Stimulated activated CD4-positive, alpha-beta T cell treated with anti-CD3 and anti-CD28 coated beads, Interleukin-12 subunit alpha, Interleukin-12 subunit beta, amount 100 ng/mL, for 4 hours (primary cell): ENCODE measurements around the gene KEL.

Experiments used
- DNase-seq: peaks from one replicate; pipeline ENCODE4 v3.0.0-alpha.2; 2020

KEL gene

DNA sequence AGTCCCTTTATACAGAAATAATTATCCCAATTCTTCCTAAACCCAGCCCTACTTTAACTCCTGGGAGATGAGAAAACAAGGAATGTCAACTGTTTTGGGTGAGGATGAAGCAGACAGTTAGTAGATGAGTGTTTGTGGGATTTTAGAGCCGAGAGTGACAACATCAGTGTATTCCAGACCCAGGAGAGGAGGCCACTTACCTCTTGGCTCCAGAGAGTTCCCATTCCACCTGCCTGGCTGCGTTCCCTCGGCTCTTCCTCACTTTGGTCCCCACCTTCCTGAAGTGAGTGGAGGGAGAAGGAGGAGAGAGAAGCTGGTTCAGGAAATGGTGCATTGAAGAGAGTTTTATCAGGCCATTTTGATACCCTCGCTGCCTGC, 579 bp downstream of the KEL start:
- no peak for DNase-seq

DNA sequence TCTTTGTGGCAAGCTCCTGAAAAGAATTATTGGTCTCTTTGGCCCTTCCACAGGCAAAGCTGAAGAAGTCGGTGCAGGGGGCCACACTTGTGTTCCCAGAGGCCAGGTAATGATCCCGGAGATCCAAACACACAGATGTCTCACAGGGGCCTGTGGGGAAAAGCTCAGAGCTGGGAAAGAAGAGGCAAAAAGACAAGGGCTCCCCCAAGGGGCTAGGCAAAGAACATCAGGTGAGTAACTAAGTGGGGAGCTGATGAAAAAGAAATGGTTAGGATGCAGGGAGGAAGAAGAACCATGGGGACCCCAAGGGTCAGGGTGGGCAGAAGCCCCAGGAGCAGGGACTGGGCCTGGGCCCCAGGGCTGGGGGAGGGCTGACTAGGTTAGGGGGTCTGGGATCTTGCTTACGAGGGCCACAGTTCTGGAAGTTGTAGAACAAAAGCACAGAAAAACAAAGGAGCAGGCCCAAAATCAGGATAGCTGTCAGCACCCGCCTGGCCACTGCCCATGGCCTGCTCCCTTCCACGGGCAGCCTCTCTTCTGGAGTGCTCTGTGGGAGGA, 1.1 kb downstream of the KEL start:
- DNase-seq, result no peak

DNA sequence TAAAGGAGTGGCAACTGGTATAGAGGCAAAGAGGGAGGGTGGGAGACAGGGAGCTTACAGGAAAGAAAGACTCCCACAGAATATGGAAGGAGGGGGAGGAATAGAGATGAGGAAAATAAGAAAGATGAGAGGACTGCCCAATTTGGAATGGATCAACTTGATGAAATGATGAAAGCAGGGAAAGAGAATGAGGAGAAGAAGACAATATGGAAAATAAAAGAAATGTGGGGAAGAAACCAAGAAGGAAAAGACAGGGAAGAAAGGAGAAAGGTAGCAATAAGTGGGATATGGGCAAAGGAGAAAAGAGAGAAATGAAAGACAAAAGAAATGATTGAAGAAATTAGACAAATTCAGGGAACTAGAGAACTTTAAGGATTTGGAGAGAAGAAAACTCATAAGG, 3.0 kb downstream of the KEL start:
- DNase-seq, result no peak

DNA sequence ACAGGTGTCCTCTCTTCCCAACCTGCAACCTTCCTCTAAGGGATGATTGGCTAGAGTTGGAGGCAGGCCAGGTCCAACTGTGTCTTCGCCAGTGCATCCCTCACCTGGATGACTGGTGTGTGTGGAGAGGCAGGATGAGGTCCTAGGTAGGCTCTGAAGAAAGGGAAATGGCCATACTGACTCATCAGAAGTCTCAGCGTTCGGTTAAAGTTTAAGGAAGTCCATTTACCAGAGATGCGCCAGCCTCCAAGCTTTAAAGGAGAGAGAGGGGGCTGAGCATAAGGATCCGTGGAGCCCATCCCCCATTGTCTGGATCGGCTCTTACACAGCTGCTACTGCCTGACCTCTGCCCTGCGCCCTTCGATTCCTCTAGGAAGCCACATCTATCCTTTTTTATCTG, 4.4 kb downstream of the KEL start:
- DNase-seq, result no peak

DNA sequence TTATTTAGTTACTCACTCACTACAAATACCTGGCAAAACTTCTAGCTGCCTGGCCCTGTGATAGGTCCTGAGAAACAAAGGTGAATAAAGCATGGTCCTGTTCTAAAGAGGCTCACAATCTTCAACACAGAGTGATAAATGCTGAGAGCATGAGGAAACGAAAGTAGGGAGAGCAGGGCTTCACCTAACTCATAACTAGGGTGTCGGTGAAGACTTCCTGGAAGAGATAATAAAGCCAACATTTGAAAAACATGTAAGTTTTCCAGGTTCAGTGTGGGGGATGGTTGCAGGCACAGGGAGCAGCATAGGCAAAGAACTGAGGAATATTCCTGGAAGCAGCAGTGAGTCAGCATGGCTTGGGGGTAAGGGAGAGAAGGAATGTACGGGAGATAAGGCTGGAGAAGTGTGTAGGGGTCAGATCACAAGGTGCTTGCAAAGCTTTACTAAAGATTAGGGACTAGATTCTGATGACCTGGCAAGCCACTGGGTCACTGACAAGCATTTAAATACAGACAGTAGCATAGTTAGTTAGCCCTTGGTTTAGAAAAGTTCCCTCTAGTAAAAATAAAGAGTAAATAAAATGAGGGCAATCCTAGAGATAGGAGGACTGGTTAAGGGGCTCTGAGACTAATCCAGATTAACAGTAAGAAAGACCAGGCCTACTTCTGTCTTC, 5.1 kb downstream of the KEL start:
- DNase-seq, result no peak

DNA sequence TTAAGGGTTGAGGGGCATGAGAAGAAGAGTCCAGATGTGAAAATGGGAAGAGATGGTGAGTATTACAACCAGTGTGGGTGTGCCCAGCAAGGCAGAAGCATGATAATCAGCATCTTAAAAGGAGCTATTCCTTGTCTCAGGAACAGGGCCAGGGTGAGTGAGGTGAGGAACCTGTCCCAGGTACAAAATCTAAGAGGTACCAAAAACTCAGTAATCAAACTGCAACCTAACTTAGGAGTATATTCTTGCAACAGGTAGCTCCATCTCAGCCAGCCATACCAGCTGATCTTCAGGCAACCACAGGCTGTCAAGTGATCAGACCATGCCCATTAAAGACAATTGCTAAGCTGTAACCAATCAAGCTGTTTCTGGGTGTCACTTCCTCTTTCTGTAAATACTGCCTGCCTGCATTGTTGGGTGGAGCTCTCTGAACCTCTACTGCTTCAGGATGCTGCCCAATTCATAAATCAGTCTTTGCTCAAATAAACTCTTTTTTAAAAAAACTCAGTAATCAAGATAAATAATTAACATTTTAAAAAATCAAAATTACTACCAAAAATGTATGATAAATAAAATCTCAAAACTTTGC, 7.4 kb downstream of the KEL start:
- DNase-seq, result no peak

DNA sequence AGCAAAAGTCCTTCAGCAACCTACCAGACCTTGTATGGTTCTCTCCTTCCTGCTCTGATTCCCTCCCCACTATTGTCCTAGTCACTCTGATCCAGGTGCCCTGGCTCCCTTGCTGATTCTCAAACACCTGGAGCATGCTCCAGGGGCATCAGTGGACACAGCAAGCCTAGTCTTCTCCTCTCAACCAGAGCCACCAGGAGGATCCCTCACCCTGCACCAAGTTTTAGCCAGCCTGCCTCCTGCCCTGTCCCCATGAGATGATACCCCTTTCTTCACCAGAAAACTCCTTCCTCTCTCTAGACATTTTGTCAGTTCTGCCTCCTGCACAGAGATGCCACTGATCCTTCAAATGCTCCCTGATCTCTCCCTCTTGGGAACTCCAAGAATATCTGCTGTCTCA, 11.9 kb downstream of the KEL start:
- DNase-seq, result no peak

DNA sequence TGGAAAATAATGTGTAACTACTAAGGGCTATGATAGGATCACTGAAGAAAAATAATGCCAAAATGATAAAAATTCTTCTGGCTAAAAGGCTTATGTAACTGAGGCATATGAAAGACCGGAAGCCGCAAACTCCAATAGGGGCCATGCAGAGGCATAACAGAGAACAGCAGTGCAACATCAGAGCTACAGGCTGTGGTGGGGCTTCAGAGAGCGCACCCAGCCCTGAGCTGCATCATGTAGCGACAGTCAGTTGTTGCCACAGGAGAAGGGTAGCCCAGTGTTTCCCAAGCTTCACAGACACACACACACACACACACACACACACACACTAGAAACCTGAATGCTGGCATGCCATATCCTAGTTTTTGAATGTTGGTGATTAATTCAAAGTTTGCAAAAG, 13.6 kb downstream of the KEL start:
- no peak for DNase-seq

DNA sequence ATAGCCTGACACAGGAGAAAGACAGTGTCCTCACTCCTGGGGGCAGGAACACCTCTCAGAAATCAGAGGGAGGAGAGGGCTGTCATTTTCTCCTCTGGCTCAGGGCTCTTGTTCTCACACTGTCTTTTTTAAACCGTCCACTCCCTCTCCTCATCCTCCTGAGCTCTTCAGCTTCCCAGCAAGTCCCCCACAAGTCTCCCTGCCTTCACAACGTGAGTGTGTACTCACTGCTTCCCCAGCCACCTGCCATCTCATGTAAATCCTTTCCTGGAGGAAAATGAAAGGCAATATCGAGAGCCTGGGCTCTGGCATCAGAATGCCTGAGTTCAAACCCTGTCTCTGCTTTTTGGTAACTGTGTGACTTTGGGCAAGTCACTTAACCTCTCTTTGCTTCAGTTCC, 17.2 kb downstream of the KEL start:
- no peak for DNase-seq

DNA sequence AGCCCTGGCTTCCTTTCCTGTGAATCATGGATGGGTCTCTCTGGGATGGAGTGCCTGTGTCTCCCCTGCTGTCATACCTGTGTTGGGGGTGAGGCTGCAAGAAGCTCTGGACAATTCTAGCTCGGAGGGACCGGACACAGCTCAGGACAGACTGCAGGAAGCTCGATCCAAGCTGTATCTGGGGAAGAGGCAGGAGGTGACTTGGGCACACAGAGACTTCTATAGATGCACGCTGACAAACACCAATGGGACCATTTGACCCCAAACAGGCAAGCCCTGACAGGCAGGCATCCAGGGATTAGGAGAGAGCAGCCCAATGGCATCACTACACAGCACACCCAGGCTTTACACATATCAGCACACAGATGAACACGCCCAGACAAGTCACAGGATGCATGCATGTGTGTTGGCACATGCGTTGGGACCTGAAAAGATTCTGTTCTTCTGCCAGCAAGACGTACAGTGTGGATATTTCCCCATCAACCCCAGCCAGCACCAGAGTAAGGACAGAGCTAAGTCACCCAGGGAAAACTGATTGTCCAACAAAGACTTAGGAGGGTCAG, 18.4 kb downstream of the KEL start:
- no peak for DNase-seq

DNA sequence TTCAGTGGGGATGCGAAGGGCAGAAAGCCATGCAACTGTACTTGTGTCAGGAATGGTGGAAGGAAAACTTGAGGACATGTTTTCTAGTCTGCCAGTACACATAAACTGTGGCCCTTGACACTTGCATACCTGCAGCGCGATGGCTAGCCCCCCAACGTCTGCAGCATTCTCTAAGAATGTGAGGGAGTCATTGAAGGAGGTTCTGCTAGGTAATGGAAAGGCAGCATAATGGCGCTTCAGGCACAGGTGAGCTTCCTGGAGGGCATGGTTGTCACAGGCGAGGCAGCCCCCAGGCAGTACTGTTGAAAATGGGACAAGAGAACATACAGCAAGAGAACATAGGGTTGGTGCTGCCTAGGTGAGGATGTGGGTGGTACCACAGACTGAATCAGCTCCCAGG, 19.4 kb downstream of the KEL start:
- DNase-seq, result no peak

DNA sequence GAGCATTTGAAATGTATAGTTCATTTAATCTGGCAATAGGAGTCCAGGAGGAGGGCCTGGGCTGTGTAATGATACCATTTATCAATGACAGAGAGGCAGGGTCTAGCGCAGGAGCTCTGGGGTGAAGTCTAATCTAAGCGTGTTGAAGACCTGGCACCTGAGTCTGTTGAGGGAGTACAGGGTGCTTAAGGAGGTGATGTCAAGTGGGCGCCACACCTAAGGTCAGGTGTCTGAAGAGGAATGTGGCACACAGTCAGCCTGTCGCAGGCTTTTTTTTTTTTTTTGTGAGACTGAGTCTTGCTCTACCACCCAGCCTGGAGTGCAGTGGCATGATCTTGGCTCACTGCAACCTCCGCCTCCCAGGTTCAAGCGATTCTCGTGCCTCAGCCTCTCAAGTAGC, 20.6 kb downstream of the KEL start:
- no peak for DNase-seq

DNA sequence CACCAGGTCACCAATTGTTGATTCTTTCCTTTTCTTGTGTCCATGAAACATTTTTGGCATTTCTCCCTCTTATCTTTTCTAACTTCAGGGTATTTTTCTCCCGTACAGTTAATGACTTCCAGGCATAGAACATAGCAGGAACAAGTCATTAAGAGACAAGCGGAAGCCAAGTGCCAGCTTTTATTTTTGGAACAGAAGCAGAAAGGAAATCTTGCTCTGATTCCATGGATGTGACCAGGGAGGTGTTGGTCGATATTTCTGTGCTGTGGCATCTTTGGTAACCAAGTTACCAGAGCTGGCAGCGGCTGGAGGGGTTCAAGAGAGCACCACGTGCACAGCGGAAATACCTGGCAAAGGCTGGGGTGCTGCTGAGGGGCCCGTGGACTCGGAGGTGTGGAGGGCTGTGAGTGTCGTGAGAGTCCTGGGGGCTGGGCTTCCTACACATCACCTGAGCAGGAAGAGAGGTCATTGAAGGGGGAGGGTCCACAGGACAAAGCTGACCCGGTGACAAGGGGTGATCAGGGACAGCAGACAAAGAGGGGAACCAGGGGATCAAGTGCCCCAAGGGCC, 21.1 kb downstream of the KEL start:
- DNase-seq, result no peak

DNA sequence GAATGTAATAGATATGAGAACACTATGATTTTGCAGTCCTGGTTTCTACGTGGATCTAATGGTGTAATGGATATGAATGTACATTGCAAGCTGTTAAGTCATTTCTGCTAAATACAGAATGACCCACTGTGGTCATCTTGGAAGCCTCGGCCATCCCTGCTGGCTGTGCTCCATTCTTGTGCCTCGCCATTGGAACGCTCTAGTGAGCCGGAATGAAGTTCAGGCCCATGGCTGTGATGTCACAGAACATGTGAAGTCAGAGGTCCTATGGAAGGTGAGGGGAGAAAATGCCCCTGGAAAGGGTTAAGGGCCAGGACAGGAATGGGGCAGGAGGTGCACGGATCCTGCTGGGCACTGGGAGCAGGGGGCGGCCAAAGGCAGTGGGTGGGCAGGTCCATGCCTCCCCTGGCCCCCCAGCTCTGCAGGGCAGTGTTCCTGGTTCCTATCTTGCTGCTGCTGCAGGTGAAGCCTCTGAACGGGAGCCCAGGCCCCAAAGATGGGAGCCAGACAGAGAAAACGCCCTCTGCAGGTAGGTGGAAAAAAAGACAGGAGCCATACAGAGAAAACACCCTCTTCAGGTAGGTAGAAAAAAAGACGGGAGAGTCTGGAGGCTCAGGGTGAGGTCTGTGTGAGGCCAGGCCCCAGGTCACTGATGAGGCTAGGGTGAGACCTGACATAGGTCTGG, 22.8 kb downstream of the KEL start, which contains the start of gene LLCFC1:
TSS of gene LLCFC1 (plus strand) at position 259 of the 685 bp plus-strand sequence. CDS start at position 397, 138 bp downstream.
- no peak for DNase-seq

DNA sequence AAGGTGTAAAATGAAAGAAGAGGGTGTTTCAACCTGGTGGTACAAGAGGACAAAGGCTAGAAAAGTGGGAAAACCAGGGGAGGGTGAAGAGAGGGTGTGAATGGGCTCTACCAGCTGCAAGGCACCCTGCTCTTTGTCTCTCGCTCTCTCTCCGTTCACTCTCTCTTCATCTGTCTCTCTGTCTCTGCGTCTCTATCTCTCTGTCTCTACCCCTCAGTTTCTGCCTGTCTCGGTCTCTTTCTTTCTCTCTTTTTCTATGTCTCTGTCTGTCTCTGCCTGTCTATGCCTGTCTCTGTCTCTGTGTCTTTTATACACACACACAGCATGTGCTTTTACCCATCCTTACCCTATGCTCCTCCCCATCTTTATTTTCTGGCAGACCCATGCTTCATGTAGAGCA, 23.6 kb downstream of the KEL start:
- DNase-seq, result no peak

DNA sequence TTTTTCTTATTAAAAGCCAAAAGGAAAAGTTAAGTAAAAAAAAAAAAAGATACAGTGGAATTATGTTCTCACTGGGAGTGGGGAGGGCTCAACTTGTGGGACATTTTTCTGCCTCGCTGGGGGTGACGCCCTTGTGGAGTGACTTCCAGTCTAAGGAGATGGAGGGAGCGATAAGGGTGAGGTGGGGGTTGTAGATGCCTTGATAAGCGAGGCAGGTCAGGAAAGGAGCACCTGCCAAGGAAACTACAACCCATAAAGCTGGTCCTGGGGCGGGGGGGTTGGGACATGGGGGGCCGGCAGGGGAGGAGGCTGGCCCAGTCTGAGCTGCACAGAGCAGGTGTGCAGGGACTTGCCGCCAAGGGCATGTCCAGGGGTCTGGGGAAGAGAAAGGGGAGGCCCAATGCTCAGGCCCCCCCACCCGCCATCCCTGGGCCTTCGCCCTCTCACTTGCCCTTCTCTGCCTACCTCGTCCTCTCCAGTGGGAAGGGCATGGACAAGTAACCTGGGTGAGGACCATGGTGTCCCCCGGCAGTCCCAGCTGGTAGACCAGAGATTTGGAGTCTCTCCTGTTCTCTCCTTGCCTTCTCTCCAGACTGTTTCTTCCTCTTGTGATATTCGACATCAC, 26.1 kb downstream of the KEL start:
- DNase-seq, result no peak

DNA sequence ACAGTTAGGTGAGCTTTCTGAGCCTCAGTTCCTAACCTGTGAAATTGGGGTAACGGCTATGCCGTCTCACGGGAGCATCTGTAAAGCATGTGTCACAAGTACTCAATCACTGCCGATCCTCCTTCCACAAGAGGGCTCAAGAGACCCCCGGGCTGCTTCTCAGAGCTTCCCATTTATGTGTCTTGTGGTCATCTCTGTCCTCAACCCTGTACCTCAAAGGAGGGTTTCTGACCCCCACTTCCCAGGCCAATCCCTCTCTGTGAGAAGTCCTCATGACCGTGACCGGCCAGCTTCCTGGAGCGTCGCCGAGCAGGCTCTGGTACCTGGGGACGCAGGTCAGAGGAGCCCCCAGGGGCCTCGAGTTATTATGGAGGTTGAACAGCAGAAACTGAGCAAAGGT, 28.1 kb downstream of the KEL start:
- DNase-seq, result no peak

DNA sequence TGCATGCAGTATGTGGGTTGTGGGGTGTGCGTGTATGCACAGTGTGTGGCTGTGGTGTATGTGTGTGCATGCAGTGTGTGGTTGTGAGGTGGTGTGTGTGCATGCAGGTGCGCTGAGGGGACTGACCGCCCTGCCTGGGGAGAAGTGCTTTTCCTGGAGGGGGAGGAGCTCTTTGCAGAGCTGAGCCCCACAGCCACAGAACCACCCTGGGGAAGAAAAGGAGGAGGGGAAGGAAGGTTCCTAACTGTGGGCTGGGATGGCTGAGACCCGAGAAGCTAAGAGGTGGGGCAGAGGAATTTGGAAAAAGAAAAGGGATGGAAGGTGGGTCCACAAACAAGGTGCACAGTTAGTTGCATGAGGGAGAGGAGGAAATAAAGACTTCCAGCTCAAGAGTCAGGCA, 28.5 kb downstream of the KEL start, which contains the start of gene TRPV5:
TSS of gene TRPV5 (minus strand) at position 123 of the 400 bp plus-strand sequence. CDS start 287 bp downstream, outside the sequence.
- DNase-seq, result no peak

DNA sequence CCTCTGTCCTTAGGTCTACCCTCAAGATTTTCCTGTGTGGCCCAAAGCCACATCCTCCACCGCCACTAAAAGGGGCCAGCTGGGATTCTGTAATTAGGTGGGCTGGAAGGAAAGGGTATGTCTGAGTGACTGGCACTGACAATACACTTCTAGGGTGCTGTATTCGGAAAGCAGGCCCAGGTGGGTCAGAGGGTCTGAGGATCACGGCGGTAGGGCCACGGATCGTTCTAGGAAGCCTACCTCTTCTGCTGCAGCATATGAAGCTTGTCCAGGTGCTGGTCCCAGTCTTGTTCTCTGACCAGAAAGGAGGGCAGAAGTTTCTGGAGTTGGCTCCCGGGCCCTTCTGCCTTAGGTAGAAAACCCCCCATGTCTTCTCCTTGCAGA, 29.1 kb downstream of the KEL start:
- no peak for DNase-seq

DNA sequence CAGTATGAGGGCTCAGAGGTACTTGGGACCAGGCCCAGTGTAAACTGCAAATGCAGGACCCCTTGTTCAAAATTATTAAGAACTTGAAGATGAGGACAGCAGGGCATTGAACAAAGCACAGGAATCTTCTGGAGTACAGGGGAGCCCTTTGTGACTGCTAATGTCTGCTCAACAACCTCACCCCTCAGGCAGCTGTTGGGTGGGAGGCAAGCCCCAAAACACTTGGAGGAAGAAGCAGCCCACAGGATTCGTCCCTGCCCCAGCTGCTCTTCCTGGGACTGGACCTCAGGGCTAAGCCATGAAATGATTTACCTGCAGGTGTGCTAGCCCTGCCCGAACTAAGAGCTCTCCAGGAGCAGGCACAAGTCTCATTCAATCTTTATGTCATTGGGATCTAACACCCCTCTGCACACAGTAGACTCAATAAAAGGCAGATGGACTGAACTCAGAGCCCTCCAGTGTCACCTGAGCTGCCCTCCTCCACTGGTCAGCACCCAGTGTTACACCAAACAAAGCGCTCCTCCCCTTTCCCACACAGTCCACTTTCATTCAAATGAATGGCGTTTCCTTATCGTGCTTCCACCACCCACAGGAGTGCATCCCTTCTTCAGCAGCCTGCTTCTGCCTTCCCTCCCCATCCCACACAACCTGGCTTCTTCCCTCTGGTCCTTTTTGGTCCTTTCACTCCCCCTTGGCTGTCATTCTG, 29.6 kb downstream of the KEL start:
- no peak for DNase-seq

DNA sequence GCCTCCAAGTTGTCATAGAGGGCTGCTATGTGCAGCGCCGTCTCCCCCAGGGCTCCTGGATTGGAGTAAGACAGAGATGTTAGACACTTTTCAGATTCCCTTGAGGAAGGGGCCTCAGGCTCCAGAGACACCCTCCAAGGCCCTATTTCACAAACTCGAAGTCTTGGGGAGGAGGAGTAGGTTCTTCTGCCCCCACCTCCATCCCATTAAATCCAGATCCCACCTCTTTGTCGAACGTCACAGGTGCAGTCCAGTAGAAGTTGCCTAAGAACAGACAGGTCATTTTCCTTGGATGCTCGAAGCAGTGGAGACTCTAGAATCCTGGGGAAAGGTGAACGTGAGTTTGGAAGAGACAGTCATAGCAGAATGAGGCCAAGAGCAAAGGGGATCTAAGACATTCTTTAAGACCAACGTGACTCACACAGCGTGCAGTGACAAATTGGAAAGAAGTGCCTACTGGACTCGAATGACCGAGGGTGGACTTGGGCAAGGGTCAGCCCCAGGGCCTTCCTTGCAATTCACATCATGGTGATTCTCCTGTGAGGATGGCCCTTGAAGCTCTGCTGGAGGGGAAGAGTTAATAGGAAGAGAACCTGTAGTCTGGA, 31.9 kb downstream of the KEL start:
- DNase-seq, result no peak

DNA sequence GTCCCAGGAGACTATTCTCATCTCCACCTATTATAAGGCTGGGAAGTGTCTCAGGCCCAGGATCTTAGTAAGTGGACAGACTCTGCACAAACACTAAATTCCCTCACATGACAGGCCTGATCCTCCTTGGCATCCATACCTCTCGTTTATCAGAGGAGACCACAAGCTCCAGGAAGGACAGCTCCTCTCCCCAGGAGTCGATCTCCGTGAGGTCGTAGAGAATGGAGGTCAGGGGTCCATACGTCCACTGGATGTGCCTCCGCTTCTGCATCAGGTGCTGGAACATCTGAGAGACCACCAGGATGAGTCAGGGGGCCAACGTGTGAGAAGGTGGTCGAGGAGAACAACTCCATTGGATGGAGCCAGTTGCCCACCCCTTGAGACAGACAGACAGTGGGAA, 34.2 kb downstream of the KEL start:
- no peak for DNase-seq
